Vagina (tissue), 2 donors: ENCODE results near the gene NRIP3.

Experiments
- POLR2AphosphoS5 ChIP-seq, 2 donors: sonication (generic); formaldehyde crosslinking; IDR thresholded peaks; one replicate each; pipeline ENCODE4 v1.9.0; 2017; ENCODE audit warnings: antibody characterized with exemption in 2 of 2, mild to moderate bottlenecking in 2 of 2, low read depth in 1 of 2; ENCODE audit not compliant: insufficient read depth in 1 of 2
- TF ChIP-seq, protein P1 (sequence below), 3 experiments: fragments of 450-650 bp in 2 of 3; fragments of 200-600 bp in 1 of 3; sonication (generic) in 1 of 3; IDR thresholded peaks; one replicate each; pipeline ENCODE4 v1.5.1; 2017 to 2019; ENCODE audit warnings: antibody characterized with exemption in 3 of 3, mild to moderate bottlenecking in 2 of 3, moderate library complexity in 2 of 3

DNA sequence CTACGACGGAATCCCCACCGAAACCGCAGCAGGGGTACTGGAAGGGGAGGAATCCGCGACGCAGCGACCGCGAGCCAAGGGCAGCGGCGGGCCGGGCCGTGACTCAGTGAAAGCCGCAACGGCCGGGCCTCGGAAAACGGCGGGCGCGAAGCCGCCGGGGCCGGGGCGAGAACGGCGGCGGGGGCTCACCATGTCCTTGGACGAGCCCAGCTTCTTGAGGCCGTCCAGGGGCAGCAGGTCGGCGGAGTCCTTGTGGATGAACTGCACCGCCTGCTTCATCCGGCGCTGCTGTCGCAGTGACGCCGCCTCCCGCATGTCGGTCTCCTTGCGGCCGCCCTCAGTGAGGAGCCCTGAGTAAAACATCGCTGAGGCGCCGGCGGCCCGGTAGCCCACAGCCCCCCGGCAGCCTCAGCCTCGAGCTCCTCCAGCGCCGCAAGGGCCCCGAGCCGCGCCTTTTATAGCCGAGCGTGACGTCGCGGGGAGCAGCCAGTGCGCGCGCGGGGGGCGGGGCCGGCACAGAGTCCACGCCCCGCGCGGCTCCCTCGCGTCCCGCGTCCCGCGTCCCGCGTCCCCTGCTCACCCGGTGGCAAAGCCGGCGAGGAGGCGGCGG lies at the start of gene NRIP3:
- TF ChIP-seq, protein P1, sequence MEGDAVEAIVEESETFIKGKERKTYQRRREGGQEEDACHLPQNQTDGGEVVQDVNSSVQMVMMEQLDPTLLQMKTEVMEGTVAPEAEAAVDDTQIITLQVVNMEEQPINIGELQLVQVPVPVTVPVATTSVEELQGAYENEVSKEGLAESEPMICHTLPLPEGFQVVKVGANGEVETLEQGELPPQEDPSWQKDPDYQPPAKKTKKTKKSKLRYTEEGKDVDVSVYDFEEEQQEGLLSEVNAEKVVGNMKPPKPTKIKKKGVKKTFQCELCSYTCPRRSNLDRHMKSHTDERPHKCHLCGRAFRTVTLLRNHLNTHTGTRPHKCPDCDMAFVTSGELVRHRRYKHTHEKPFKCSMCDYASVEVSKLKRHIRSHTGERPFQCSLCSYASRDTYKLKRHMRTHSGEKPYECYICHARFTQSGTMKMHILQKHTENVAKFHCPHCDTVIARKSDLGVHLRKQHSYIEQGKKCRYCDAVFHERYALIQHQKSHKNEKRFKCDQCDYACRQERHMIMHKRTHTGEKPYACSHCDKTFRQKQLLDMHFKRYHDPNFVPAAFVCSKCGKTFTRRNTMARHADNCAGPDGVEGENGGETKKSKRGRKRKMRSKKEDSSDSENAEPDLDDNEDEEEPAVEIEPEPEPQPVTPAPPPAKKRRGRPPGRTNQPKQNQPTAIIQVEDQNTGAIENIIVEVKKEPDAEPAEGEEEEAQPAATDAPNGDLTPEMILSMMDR (IDR thresholded peaks at IDR 0.05) = no peak
- peak in 1 of 2 donors; percentile 63 for TF ChIP-seq POLR2AphosphoS5 (IDR thresholded peaks at IDR 0.05; ENCODE audit: insufficient read depth in 1 of 2, low read depth in 1 of 2)
